Measurements from ENCODE around the gene YOD1. TPM values are rescaled to one million over a fixed set of nuclear protein-coding genes. Genes with fewer than 3 reads are reported as not detected.

YOD1 gene
- total RNA-seq = 5.1 and 6.0 TPM in 2 replicates

GRCh38 chr1:207051191-207051943, at the start of gene YOD1:
YOD1 (minus strand) TSS chr1:207051208; CDS start chr1:207051030, 178 bp downstream.

GRCh38 chr1:207088701-207089626, 38.0 kb upstream of the YOD1 start, which contains the start of gene C4BPB:
C4BPB (plus strand) TSS chr1:207088860; CDS start chr1:207089532, 672 bp downstream.

GRCh38 chr1:207052911-207053769, 2.1 kb upstream of the YOD1 start, which contains the start of gene PFKFB2:
PFKFB2 (plus strand) TSS chr1:207053275; CDS start chr1:207054718, 1,443 bp downstream.

GRCh38 chr1:207032528-207033017, 18.4 kb downstream of the YOD1 start, which contains the start of gene C1orf116:
C1orf116 (minus strand) TSS chr1:207032756; CDS start chr1:207027598, 5,158 bp downstream.

Other genes starting within 250 kb of the YOD1 start
- gene IL20, start 185.6 kb downstream of the YOD1 start, total RNA-seq = not detected in 2 replicates
- under 0.01 TPM in 1 of 2 replicates, not detected in the other for gene IL24, start 153.8 kb downstream of the YOD1 start, total RNA-seq
- gene FCMR, start 129.3 kb downstream of the YOD1 start, total RNA-seq = 0.29 TPM in 1 of 2 replicates, not detected in the other
- not detected in 2 replicates for gene PIGR, start 104.7 kb downstream of the YOD1 start, total RNA-seq
- gene FCAMR, start 80.7 kb downstream of the YOD1 start, total RNA-seq = not detected in 2 replicates
- gene C1orf116, start 18.5 kb downstream of the YOD1 start, total RNA-seq = not detected in 2 replicates
- 5.3 and 5.5 TPM in 2 replicates for gene PFKFB2, start 2.1 kb upstream of the YOD1 start, total RNA-seq
- gene C4BPB, start 37.7 kb upstream of the YOD1 start, total RNA-seq = not detected in 2 replicates
- gene C4BPA, start 53.0 kb upstream of the YOD1 start, total RNA-seq = not detected in 2 replicates

All from smooth muscle cell of trachea (primary cell).